Mucosa of descending colon (tissue), 3 donors: ENCODE data around the gene PPP1R18. TPM values are rescaled to one million over a fixed set of nuclear protein-coding genes. Genes with fewer than 3 reads are reported as not detected.

Experiments
- ATAC-seq: fragments of 200-7000 bp; cut with Tn5 transposase; one replicate; pipeline ENCODE4 v1.9.1; 2020; ENCODE audit warnings: mild to moderate bottlenecking, moderate library complexity
- DNase-seq, 3 donors: peaks; one replicate each; pipeline ENCODE4 v3.0.0-alpha.2; 2020
- H3K36me3 ChIP-seq: fragments of 200-600 bp; one replicate; pipeline ENCODE4 v1.8.0; 2021; ENCODE audit warnings: low read depth, mild to moderate bottlenecking
- H3K4me1 ChIP-seq: fragments of 200-600 bp; one replicate; pipeline ENCODE4 v1.8.0; 2021; ENCODE audit warnings: low read depth, mild to moderate bottlenecking
- H3K4me3 ChIP-seq: fragments of 200-600 bp; one replicate; pipeline ENCODE4 v1.8.0; 2021; ENCODE audit warnings: mild to moderate bottlenecking
- H3K9me3 ChIP-seq: fragments of 200-600 bp; one replicate; pipeline ENCODE4 v1.8.0; 2021; ENCODE audit warnings: mild to moderate bottlenecking
- intact Hi-C, 2 donors: fragments of 100-400 bp; cut with DNase I in 1 of 2; cut with micrococcal nuclease in 1 of 2; formaldehyde crosslinking; loops; one replicate each; pipeline versions ENCODE4 v1.11.0 to v1.11.1; 2022; cut with DNase I, micrococcal nuclease
- long read RNA-seq, 2 donors: library from polyadenylated mRNA; unstranded; transcript quantifications; one replicate each; pipeline ENCODE4 v2.0.0, GENCODE V29; 2019 to 2021
- total RNA-seq, 3 donors: library from RNA; stranded (reverse); fragmentation: NEBNext Ultra II Directional in 2 of 3; extraction: Animal tissue kit (Norgen Biotek cat#: 25700) in 2 of 3; gene quantifications; one replicate each; pipeline versions ENCODE4 v1.2.1 to v1.2.4, GENCODE V29; 2021 to 2023
- TF ChIP-seq, protein P1 (sequence below): fragments of 200-600 bp; IDR thresholded peaks from one replicate; pipeline ENCODE4 v1.8.0; 2022; ENCODE audit warnings: antibody characterized with exemption, mild to moderate bottlenecking
- donor health status: DM: no; HTN: no; CAD: no; lungs with moderate emphysema.
- donor health status: DM: no; HTN: no; CAD: no.
- donor health status: DM: no; HTN: yes; CAD: no.

The PPP1R18 gene, protein sequence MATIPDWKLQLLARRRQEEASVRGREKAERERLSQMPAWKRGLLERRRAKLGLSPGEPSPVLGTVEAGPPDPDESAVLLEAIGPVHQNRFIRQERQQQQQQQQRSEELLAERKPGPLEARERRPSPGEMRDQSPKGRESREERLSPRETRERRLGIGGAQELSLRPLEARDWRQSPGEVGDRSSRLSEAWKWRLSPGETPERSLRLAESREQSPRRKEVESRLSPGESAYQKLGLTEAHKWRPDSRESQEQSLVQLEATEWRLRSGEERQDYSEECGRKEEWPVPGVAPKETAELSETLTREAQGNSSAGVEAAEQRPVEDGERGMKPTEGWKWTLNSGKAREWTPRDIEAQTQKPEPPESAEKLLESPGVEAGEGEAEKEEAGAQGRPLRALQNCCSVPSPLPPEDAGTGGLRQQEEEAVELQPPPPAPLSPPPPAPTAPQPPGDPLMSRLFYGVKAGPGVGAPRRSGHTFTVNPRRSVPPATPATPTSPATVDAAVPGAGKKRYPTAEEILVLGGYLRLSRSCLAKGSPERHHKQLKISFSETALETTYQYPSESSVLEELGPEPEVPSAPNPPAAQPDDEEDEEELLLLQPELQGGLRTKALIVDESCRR
- 10 to 100 TPM in 2 of 3 donors, 1 to 10 TPM in 1; 8.6 to 55.1 (median 22.1) TPM for total RNA-seq
- long read RNA-seq, donor 1, transcript PPP1R18-206 (3 exons, 1,448 nt) = major isoform, 19 of 26 reads
- long read RNA-seq, donor 1, partial matches to known transcripts = 1 of 26 reads
- long read RNA-seq, donor 1, other reads (novel, unspliced or antisense) = 0 of 26 reads
- long read RNA-seq, donor 2, partial matches to known transcripts = 0 of 2 reads
- long read RNA-seq, donor 2, other reads (novel, unspliced or antisense) = 0 of 2 reads

DNA sequence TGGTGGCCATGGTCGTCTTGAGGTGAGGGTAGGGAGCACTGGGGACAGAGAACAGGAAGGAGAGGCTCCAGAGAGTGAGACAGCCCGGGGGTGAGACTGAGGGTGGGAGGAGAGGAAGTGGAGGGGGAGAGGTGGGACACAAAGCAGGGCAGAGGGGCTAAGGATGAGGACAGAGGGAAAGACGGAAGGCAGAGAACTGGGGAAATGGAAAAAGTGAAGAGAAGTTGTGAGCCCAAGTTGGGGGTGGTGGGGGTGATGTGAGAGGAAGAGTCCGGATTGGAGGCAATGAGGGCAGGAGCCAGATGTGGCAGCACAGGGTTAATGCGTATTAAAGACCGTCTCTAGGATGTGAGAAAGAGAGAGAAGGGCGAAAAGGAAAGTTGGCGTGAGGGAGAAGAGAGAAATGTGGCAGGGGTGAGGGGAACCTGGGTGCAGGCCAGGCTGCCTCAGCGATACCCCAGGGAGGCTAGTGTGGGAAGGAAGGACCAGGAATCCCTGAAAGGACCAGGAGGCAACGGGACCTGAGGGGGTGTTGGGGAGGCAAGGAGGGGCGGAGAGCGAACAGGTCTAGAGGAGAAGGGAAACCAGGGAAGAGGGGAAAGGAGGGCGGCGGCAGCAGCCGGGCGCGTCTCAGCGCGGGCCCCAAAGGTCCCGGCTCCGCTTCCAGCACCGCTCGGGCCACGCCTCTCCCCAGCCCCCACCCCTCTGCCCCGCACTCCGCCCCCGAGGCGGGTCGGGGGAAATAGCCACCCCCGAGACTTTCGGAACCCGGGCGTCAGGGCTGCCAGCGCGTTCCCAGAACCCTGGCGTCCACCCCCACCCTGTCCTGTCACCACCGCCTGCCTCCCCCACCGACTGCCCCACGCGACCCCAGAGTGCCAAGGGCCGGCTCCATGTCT lies at the start of gene PPP1R18:
Gene PPP1R18 (minus strand): TSS at position 637 of the 899 bp plus-strand sequence. CDS start 627 bp downstream, at position 10.
- TF ChIP-seq, protein P1, sequence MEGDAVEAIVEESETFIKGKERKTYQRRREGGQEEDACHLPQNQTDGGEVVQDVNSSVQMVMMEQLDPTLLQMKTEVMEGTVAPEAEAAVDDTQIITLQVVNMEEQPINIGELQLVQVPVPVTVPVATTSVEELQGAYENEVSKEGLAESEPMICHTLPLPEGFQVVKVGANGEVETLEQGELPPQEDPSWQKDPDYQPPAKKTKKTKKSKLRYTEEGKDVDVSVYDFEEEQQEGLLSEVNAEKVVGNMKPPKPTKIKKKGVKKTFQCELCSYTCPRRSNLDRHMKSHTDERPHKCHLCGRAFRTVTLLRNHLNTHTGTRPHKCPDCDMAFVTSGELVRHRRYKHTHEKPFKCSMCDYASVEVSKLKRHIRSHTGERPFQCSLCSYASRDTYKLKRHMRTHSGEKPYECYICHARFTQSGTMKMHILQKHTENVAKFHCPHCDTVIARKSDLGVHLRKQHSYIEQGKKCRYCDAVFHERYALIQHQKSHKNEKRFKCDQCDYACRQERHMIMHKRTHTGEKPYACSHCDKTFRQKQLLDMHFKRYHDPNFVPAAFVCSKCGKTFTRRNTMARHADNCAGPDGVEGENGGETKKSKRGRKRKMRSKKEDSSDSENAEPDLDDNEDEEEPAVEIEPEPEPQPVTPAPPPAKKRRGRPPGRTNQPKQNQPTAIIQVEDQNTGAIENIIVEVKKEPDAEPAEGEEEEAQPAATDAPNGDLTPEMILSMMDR = no peak
- peaks cover 24% of the 10 kb centered on the region for H3K4me1 ChIP-seq

DNA sequence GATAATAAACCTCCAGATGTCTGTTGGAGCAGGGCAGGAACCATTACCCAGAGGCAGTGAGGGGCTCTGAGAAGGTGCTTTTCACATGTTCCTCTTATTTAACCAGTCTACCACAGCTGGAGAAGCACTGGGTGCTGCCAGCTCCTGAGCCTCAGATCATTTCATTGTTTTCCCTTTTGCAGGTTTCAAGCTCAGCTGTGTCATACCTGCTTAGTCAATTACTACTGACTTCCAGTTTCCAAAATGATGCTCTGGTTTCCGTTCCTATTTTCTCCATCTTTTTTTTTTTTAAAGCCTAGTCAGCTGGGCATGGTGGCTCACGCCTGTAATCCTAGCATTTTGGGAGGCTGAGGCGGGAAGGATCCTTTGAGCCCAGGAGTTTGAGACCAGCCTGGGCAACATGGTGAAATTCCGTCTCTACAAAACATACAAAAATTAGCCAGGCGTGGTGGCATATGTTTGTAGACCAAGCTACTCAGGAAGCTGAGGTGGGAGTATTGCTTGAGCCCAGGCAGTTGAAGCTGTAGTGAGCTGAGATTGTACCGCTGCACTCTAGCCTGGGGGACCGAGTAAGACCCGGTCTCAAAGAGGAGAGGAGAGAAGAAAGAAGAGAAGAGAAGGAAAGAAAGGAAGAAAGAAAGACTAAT lies 49.3 kb upstream of the PPP1R18 start:
- H3K36me3 ChIP-seq = no peaks in the 10 kb centered on the region
- DNase-seq (no peak), ATAC-seq (no peak)
- no peaks in the 10 kb centered on the region for H3K9me3 ChIP-seq
- H3K4me1 ChIP-seq = peaks cover 15% of the 10 kb centered on the region
- TF ChIP-seq, protein P1 = no peak
- intact Hi-C loops = no loop called here
- no peak overlapping the region for H3K4me3 ChIP-seq

More for the DNA sequence above, at the start of gene PPP1R18:
- peak within 1 kb of the TSS; percentile 24 for H3K4me3 ChIP-seq
- peak; percentile 78 to 92 (median 83) for DNase-seq
- no peaks in the 10 kb centered on the region for H3K36me3 ChIP-seq
- ATAC-seq = peak; percentile 53
- H3K9me3 ChIP-seq = no peaks in the 10 kb centered on the region
- intact Hi-C loops = no loop called here

DNA sequence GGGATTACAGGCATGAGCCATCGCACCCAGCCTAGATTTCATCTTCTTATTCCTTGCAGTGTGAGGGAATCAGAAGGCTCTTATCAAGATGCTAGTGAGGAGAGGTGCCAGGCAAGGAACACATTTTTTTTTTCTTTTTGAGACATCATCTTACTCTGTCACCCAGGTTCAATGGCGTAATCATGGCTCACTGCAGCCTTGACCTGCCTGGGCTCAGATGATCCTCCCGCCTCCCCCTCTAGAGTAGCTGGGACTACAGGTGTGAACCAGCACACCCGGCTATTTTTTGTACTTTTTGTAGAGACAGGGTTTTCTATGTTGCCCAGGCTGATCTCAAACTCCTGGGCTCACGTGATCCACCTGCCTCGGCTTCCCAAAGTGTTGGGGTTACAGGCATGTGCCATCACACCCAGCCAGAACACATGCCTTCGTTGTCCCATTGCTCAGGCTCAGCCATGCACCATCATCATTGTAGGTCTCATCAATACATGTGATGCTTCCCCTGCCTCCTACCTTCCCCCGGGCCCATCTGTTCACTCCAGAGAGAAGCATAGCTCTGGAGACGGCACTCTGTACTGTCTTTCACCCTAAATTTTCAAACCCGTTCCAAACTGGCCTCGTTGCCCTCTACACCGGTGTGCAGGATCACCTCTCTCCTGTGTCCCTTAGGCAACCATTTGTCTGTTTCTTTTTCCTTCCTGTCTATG lies 45.9 kb upstream of the PPP1R18 start:
- no peaks in the 10 kb centered on the region for H3K9me3 ChIP-seq
- no peak for DNase-seq
- H3K4me3 ChIP-seq = no peak overlapping the region
- TF ChIP-seq, protein P1 = no peak
- no peaks in the 10 kb centered on the region for H3K36me3 ChIP-seq
- intact Hi-C loops = no loop called here
- no peak for ATAC-seq
- H3K4me1 ChIP-seq = peaks cover 8% of the 10 kb centered on the region

DNA sequence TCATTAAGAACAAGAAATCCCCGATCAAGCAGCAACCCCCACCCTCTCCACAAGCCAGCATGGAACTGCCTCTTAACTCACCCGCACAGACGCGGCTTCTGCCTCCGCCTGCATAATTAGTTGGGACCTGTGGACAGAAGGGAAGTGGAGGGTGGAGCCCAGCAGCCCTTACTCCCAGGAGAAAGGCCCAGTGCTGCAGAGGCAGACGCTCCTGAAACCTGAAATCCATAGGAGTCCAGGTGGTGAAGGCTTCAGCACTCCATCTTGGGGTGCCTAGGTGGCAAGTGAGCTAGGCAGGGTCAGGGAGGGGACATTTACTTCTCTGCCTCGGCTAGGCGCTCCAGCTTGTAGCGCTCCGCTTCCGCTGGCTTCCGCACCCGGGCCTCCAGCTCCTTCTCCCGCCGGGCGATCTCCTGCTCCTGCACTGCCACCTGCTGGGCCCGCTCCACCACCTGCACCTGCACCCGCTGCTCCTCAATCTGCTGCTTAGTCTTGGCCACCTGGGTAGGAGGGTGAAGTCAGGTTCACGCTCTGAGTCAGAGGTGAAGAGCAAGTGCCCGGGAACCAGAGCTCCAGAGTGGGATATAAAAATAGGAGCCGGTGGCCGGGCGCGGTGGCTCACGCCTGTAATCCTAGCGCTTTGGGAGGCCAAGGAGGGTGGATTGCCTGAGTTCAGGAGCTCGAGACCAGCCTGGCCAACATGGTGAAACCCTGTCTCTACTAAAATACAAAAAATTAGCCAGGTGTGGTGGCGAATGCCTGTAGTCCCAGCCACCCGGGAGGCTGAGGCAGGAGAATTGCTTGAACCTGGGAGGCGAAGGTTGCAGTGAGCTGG lies 44.4 kb upstream of the PPP1R18 start:
- Histone ChIP-seq H3K4me3 (no peak overlapping the region), H3K36me3 (no peaks in the 10 kb centered on the region), H3K4me1 (no peaks in the 10 kb centered on the region), H3K9me3 (no peaks in the 10 kb centered on the region)
- DNase-seq (peak; percentile 88 to 91 (median 91)), ATAC-seq (peak; percentile 98)
- TF ChIP-seq, protein P1 = peak; percentile 80
- intact Hi-C loops = no loop called here
